Colon (tissue), 2 donors: Measurements from ENCODE around the gene RIPK4.
"Not testable (repeated sequence)": the region's sequence is repeated elsewhere in the genome, so short reads cannot be mapped to it uniquely, and the experiment has no call there.

Source experiments
- FAIRE-seq: peaks from 2 replicates; lab custom pipeline; 2012; peaks lifted over from hg19 to GRCh38; lab: Jason Lieb, UNC
- donor health status: control.
- donor health status: control.

Gene RIPK4

GRCh38 chr21:41737651-41738324, 29.1 kb downstream of the RIPK4 start:
- FAIRE-seq, result no peak

GRCh38 chr21:41736423-41736822, 30.4 kb downstream of the RIPK4 start:
- no peak for FAIRE-seq

GRCh38 chr21:41733951-41734689, 32.7 kb downstream of the RIPK4 start:
- no peak for FAIRE-seq

- FAIRE-seq, result no peak
Observed at GRCh38 chr21:41731081-41731480, 35.8 kb downstream of the RIPK4 start.

GRCh38 chr21:41730367-41730765, 36.5 kb downstream of the RIPK4 start:
- no peak for FAIRE-seq

GRCh38 chr21:41729701-41730366, 37.0 kb downstream of the RIPK4 start:
- no peak for FAIRE-seq

GRCh38 chr21:41727784-41728763, 38.8 kb downstream of the RIPK4 start:
- FAIRE-seq, result no peak

- no peak for FAIRE-seq
Observed at GRCh38 chr21:41726970-41727783, 39.7 kb downstream of the RIPK4 start.

- FAIRE-seq, result no peak
Observed at GRCh38 chr21:41726630-41726969, 40.3 kb downstream of the RIPK4 start.

GRCh38 chr21:41726058-41726558, 40.7 kb downstream of the RIPK4 start:
- no peak for FAIRE-seq

GRCh38 chr21:41725421-41726031, 41.3 kb downstream of the RIPK4 start:
- no peak for FAIRE-seq

- not testable (repeated sequence) for FAIRE-seq
Observed at GRCh38 chr21:41723835-41724234, 43.0 kb downstream of the RIPK4 start.

GRCh38 chr21:41722052-41723018, 44.5 kb downstream of the RIPK4 start:
- FAIRE-seq, result no peak

GRCh38 chr21:41720250-41720649, 46.6 kb downstream of the RIPK4 start:
- no peak for FAIRE-seq

GRCh38 chr21:41719691-41720090, 47.2 kb downstream of the RIPK4 start:
- FAIRE-seq, result no peak

- FAIRE-seq, result no peak
Observed at GRCh38 chr21:41717573-41718330, 49.1 kb downstream of the RIPK4 start.

GRCh38 chr21:41716751-41717150, 50.1 kb downstream of the RIPK4 start:
- no peak for FAIRE-seq

- FAIRE-seq, result no peak
Observed at GRCh38 chr21:41715649-41716281, 51.1 kb downstream of the RIPK4 start.
